GM19238 (cell line): ENCODE results near the gene TSEN54.
"Not testable (repeated sequence)": the region's sequence is repeated elsewhere in the genome, so short reads cannot be mapped to it uniquely, and the experiment has no call there.

Experiments
- DNase-seq: peaks from one replicate; pipeline ENCODE4 v3.0.0; 2011; ENCODE audit warnings: low spot score; ENCODE audit not compliant: insufficient read length

TSEN54 gene

DNA sequence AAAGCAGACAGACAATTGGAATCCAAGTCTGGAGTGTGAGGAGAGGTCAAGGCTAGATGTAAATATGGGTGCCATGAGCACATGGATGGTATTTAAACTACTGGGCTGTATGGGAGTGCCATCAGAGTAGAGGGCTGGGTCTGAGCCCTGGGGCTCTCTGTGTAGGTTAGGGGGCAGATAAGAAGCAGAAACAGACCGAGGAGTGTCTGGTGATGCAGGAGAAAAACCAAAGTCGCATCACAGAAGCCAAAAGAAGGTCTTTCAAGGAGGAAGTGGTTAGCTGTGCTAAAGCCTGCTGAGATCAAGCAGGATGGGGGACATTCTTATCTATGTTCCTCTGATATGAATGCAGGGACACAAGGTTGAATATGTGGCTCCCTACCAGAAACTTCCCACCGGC lies 1.9 kb downstream of the TSEN54 start:
- no peak for DNase-seq

DNA sequence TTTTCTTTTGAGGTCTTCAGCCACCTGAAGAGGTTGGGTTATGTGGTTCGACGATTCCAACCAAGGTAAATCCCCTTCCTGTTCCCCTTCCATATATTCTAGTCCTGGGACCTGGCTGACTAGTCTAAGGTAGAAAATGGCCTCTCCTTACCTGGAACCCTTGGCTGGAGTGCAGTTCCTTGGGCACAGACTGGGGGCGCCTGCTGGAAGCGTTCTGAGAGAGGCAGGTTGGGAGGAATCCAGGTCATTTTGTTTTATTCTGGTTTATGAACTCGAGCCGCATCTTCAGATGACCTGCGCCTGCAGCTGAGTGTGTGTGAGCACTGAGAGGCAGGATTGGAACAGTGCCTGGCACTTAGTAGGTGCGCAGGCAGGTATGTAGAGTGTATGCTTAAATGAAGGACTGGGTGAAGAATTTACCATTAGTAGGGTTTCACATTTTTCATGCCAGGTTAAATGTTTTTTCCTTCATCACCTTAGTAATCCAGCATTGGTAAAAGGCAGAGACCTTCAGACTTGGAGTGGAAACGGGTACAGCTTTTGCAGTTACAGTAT lies 2.7 kb downstream of the TSEN54 start:
- no peak for DNase-seq

DNA sequence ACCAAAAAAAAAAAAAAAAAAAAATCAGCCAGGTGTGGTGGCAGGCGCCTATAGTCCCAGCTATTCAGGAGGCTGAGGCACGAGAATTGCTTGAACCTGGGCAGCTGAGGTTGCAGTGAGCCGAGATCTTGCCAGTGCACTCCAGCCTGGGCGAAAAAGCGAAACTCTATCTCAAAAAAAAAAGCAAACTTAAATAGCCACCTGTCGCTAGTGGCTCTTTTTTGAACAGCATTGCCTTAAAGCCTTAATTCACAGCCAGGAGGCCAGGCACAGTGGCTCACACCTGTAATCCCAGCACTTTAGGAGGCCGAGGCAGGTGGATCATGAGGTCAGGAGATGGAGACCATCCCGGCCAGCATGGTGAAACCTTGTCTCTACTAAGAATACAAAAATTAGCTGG lies 4.1 kb downstream of the TSEN54 start:
- not testable (repeated sequence) for DNase-seq

DNA sequence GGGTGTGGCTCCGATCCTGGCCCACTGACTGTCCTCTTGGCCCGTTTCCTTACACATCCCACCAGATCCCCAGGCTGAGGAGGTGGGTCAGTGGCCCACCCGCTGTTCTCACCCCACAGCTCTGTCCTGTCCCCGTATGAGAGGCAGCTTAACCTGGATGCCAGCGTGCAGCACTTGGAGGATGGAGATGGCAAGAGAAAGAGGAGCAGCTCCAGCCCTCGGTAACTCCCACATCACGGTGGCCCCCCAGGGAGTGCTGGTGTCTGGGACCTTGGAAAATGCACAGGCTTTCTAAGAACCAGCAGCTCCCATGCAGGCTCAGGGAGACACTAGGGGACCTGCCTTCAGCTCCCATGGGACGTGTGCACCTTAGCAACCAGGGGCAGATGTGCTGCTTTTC lies 5.0 kb downstream of the TSEN54 start:
- no peak for DNase-seq

DNA sequence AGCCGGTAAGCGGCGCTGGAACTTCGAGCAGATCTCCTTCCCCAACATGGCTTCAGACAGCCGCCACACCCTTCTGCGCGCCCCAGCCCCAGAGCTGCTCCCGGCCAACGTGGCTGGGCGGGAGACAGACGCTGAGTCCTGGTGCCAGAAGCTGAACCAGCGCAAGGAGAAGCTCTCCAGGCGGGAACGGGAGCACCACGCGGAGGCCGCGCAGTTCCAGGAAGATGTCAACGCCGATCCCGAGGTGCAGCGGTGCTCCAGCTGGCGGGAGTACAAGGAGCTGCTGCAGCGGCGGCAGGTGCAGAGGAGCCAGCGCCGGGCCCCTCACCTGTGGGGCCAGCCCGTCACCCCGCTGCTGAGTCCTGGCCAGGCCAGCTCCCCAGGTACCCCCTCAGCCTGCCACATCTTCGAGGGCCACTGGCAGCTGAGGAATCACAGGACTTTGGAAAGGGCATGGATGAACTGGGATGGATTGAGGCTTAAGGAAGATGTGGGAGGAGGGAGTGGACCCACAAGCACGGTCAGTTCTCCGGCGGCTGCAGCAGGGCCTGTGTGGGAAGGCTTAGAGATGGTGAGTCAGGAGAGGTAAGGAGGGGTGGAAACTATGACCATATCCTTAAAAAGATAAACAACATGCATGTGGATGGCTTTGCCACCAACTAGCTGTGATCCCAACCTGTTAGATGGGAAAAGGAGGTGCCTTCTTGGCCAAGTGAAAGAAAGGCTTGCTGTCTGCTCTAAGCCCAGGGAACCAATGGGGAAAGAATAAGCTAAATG lies 5.8 kb downstream of the TSEN54 start:
- DNase-seq: no peak

DNA sequence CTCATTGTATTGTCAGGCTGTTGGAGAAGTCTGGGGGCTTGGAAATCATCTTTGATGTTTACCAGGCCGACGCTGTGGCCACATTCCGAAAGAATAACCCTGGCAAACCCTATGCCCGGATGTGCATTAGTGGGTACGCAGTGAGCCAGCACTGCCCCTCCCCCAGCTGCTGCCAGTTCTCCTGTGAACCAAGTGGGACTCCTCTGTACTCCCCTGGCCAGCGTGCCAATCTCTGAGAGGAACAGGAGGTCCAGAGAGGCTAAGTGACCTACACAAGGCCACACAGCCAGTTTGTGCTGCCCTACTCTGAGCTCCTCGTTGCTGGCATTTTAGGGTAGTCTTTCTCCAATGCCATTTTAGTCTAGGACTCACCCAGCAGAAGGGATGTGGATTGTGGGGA lies 7.3 kb downstream of the TSEN54 start:
- DNase-seq: no peak

DNA sequence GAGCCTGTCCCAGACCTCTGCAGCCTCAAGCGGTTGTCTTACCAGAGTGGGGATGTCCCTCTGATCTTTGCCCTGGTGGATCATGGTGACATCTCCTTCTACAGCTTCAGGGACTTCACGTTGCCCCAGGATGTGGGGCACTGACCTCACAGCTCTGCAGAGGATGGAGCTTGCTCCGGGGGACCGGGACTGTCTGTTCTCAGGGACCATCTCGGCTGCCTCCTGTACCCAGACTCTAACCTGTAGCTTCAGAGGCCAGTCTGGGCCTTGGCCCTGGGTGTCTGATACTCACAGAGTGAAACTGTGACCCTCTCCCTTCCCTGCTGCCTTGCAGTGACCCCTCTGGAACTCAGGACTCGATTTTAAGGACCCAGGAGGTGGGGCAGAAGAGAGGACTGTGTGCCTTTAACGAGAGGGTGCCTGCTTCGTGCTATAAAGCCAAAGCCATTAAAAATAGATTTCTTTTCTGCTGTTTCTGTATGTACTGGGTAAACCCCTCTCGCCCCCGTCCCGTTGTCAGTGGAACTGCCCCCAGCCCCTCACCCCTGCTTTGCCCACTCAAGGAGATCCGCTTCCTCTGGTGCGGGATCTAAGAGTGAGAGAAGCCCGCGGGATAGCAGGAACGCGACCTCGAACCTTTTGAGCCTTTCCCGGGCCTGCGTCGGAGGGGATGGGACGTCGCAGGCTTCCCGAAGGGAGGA lies 8.1 kb downstream of the TSEN54 start:
- DNase-seq: no peak

DNA sequence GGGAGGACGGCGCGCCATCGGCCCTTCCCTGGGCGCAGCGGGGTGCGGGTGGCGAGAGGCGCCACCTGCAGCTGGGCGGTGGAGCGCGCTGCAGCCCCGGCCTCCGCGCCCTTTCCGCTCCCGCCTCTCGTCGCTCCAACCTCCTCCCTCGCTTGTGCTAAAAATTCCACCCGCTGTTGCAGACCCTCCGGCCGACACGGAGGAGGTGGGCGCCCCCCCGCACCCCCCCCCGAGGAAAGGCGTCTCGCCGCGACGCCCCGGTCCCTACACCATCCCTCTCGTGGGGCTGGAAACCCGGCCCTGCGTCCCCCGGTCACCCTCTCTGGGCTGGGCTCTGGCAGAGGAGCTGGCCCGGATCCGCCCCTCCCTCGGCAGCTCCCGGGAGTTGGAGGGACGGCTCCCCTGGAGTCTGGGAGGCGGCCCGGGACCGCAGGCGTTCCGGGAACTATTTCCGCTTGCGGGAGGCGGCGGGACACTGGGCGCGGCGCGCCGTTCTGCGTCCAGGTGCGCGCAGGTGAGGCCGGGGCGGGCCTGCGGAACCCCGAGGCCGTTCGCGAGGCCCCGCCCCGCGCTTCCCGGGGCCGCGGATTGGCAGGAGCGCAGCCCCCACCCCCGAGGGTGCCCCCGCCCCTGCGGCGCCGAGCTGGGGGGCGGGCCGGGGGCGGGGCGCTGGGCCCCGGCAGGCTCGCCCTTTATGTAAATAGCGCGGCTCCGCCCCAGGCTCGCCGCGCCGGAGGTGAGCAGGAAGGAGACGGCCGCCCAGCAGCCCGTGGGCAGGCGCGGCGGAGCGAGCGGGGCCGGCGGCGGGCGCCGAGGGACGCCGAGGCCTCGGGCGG lies 8.9 kb downstream of the TSEN54 start, which contains the start of gene LLGL2:
TSS of gene LLGL2 (plus strand) at position 728 of the 836 bp plus-strand sequence. CDS start 17,730 bp downstream, outside the sequence.
- DNase-seq: peak; percentile 97

DNA sequence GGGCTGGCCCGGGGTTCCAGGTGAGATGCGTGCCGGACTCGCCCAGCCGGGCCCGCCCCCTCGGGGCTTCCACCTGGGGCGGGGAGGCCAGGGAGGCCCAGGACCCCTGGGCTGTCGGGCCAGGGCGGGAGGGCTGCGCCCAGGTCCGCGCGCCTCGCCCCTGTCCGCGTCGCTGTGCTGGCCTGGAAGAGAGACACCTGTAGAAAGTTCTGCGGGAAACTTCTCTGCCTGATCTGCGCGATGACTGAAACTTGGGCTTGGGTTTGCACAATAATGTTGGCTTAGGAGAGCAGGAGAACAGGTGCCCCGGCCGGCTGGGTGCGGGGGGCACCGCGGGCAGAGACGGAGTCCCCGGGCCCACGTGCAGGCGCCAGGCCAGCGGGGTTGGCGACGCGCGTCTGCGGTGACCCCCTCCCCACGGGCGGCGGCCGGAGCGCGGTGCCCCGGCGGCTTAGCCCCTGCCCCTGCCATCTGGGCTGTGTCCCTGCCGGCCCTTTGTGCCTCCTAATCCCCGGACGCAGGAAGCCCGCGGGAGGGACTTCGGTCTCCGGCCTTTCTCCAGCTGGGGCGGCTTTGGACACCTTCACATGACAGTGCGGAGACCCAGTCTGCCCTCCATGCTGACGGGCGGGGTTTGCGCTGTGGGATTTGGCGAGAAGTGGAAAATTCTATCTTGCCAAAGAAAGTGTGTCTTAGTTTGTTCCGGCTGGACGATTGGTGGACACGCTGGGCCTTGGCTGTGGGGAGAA lies 9.7 kb downstream of the TSEN54 start:
- no peak for DNase-seq

DNA sequence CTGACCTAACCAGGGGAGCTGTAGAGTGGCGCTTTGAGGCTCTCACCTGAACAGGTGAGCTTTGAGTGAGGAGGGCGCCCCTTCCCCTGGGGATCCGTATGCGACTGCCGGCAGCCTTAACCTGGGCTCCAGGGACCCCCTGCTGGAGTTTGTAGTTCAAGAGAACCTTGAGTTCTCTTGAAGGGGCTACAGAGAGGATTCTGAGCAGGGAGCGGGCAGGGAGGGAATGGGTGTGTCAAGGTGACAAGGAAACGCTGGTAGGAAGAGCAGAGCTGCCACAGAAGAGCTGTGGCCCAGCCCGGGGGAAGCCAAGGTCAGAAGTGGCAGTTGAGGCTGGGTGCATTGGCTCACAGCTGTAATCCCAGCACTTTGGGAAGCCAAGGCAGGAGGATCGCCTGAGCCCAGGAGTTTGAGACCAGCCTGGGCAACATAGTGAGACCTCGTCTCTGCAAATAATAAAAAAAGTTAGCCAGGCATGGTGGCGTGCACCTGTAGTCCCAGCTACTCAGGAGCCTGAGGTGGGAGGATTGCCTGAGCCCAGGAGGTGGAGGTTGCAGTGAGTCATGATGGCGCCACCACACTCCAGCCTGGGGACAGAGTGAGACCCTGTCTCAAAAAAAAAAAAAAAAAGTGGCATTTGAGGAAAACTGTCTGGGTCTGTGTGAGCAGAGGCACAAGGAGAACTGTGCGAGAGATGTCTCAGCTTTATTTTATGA lies 10.4 kb downstream of the TSEN54 start:
- DNase-seq: no peak

DNA sequence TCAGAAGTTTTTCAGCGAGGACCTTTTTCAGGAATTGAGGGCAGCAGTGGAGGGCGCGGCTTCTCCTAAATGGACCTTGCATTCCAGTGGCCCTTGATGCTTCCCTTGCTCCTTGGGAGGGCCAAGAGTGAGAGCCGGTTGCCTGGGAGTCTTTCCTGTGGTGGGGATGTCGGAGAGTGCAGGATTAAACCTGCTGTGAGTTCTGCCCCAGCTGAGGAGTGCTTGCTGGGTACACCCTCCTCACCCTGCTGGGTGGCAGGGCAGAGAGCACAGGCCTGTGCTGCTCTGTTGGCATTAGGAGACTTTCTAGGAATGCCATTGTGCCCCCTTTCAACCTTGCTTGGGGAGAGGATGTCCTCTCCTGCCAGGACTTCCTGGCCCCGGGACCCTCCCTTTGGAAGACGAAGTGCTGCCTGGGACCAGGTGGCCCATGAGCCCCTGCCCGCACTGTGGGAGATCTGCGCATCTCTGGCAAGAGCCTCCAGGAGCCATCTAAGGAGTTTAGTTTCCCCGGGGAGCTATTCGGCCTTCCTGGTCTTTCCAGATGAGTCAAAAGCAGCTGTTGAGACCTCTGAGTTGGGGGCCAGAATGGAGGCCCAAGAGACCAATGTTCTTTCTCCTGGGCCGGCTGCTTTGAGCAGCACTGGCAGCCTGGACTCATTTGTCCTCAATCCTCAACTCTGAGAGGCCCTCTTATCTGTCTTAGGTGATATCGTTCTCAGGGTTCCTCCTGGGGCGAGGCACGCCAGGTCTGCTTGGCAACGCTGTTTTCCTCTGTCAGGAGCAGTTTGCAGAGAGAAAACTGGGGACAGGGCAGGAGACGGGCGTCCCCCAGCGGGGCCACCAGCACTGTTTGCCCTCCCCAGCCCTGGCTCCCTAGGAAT lies 14.8 kb downstream of the TSEN54 start:
- no peak for DNase-seq

DNA sequence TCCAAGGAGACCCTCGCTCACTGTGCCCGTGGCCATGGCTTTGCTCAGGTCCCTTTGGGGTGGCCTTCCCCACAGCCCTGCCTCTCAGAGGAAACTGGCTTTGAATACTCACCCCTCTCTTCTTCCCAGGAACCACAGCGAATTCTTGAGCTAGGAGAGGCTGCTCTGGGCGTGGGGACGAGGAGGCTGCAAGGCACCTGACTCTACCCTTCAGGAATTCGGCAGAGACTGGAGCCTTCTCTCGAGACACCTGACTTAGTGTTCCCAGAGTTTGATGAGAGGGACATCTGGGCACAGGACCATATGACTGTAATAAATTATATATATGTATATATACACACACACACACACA lies 15.4 kb downstream of the TSEN54 start:
- no peak for DNase-seq

DNA sequence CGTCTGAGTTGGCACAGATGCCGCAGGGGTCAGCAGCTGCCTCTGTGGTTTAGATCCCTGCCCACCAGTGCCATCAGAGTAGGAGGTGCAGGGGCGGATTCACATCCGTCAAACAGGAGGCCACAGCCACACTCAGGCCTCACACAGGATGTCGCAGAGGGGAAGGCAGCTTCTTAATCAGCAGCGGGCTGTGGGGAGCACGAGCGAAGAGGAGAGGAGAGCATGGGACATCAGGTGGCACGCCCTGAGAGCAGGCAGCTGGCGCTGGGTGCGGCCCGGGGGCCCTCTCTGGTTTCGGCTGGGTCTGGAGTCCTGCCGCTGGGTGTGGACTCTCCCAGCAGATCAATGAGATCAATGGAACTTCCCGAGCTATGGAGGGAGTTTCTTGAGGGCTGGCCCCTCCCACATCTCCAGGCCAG lies 18.8 kb downstream of the TSEN54 start:
- DNase-seq: no peak

DNA sequence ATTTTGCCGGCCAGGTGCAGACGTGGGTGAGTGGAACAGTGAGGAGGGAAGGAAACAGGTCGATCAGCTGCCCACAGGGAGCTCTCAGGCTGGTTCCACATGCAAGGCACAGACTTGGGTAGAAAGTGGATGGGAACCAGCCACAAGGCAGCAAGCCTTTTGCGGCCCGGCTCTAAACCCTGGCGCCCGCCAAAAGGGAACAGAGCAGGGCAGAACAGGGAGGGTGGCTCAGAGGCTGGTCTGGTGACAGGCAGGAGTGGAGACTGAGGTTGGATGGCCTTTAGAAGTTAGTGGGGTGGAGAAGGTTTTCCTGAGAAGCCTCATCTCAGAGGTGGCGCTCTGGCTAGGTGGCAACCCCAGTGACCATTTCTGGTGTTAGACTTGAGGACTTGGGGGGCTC lies 19.5 kb downstream of the TSEN54 start:
- no peak for DNase-seq

DNA sequence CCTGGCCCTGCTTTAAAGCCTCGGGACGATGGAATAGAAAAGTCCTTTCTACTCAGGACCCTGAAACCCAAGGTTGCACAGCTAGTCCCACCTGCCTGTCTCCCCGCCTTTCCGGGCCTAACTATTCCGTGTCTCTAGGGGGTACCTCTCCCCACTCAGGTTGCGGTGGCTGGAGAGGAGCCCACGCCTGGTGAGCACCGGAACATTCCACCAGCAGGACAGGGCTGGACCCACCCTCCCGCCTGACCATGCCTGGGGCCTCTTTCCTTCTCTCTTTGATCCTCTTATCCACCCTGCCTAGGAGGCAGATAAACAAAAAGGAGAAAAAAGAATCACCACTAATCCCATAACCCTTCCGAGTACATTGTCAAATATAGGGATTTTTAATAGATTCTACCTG lies 20.0 kb downstream of the TSEN54 start:
- DNase-seq: no peak

DNA sequence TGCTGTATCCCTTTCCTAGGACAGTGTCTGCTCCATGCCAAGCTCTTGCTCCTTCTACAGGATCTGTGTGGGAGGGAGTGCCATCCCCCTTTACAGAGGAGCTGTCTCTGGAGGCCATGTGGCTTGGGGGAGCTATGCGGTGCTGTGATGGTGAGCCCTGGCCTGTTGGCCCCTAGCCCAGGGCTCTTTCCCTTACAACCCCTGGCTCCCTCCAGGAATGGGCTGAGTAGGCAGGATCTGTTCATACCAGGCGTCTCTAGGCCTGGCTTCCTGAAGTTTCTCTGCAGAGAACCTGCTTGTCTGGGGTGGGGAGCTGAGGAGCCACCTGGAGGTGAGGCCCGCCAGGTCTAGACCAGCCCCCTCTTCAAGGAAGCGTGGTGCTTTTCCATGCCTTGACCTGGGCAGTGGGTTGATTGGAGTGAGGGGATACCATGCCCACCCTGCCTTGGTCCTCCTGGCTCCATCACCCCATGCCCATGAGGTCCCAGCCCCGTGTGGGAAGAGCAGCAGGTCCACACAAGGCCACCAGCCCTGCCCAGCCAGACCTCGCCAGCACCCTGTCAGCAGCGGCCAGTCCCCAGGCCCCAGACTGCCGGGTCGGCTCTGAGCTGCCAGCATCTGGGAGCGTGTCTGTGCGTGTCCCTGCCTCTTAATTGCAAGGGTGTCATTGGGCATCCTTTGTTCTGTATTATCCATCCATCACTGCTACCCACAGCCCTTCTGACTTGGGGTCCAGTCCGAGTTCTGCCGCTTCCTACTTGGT lies 23.8 kb downstream of the TSEN54 start:
- no peak for DNase-seq

DNA sequence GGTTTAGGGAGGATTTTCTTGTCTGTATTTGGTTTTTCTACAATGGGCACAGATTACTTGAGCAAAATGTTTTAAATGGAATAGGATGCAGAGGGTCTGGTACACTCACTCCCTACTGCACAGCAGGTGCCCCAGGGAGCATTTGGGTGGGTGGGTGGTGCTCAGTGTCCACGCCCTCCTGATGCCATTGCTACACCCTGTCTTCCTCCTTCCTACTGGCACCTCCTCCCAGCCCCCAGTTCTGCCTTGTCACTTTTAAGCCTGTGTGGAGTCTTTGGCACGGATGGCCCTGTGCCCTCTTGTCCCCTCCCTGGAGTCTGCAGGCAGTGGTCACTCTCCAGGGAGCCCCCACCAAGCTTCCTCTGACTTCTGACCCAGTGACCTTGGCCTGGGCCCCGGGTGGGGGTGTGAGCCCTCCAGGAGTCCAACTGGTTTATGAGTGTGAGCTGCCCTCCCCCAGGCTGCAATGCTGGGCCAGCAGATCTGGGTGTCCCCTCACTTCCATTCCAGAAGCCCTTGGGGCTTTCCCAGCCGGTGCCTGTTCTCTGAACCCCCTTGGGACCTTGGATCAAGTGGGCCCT lies 24.7 kb downstream of the TSEN54 start:
- no peak for DNase-seq

DNA sequence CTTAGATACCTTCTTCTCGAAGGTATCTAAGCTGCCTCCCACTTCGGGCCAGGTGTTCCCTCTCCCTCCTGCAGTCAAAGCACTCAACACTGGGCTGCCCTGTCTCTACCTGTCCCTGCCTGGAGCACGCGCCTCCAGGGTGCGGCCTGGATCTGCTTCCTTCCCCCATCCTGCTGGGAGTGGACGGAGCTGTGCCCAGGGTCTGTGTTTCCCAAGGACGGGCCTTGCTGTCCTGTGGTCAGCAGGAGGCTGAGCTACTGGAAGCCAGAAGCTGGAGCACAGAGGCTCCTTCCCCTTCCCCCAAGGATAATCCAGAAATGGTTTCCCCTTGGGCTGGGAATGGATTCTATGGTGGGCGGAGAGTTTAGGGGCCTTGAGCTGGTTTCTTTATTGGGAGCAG lies 25.9 kb downstream of the TSEN54 start:
- no peak for DNase-seq
